HEK293 (cell line): ENCODE data around the gene PCBP3.

Experiments
- CTCF ChIA-PET: fragments of 350-600 bp; formaldehyde crosslinking; extraction: SDS; loops from one replicate; lab custom pipeline; 2021; ENCODE audit warnings: antibody characterized with exemption; lab: Yijun Ruan, JAX
- POLR2A ChIA-PET: fragments of 300-600 bp; formaldehyde crosslinking; extraction: SDS; loops from one replicate; lab custom pipeline; 2020; ENCODE audit warnings: antibody characterized with exemption, inconsistent platforms; lab: Yijun Ruan, JAX
- H3K27ac ChIP-seq: fragments of 200-500 bp; sonication (Bioruptor generic); 2 replicates; pipeline ENCODE4 v1.5.1; 2014; ENCODE audit warnings: low read depth, low read length, control low read depth, inconsistent platforms; ENCODE audit errors: extremely low read depth
- H3K36me3 ChIP-seq, 2 experiments: fragments of 200-500 bp in 1 of 2; sonication (Bioruptor generic) in 1 of 2; 1 replicate in 1 of 2; 2 replicates in 1 of 2; pipeline ENCODE4 v1.5.1; 2014 to 2017; ENCODE audit warnings: inconsistent platforms in 2 of 2, low read length in 2 of 2; ENCODE audit not compliant: control insufficient read depth in 2 of 2, insufficient read depth in 1 of 2
- H3K4me1 ChIP-seq: fragments of 200-500 bp; sonication (Bioruptor generic); 2 replicates; pipeline ENCODE4 v1.5.1; 2014; ENCODE audit warnings: mild to moderate bottlenecking, low read length, inconsistent platforms; ENCODE audit not compliant: control insufficient read depth, insufficient read depth
- H3K4me3 ChIP-seq: 2 replicates; pipeline ENCODE4 v1.5.1; 2011; ENCODE audit warnings: low read depth, mild to moderate bottlenecking, control low read depth, low read length, moderate library complexity
- H3K9me3 ChIP-seq: fragments of 200-500 bp; sonication (Bioruptor generic); 2 replicates; pipeline ENCODE4 v1.5.1; 2014; ENCODE audit warnings: low read depth, low read length, inconsistent platforms; ENCODE audit not compliant: control insufficient read depth, insufficient read depth
- CTCF ChIP-seq: fragments of 450-650 bp; formaldehyde crosslinking; IDR thresholded peaks from 2 replicates; pipeline ENCODE4 v1.5.1; 2016; ENCODE audit warnings: missing biosample characterization, missing genetic modification characterization
- GLI2 ChIP-seq: fragments of 450-650 bp; formaldehyde crosslinking; IDR thresholded peaks from 2 replicates; pipeline ENCODE4; 2017; ENCODE audit warnings: missing biosample characterization, missing genetic modification characterization, low read depth, borderline replicate concordance
- GLI4 ChIP-seq: fragments of 450-650 bp; formaldehyde crosslinking; IDR thresholded peaks from 2 replicates; pipeline ENCODE4 v1.5.1; 2016; ENCODE audit warnings: missing biosample characterization, missing genetic modification characterization
- PRDM1 ChIP-seq: fragments of 450-650 bp; formaldehyde crosslinking; IDR thresholded peaks from 2 replicates; pipeline ENCODE4; 2016; ENCODE audit warnings: missing biosample characterization, missing genetic modification characterization
- PRDM4 ChIP-seq: fragments of 450-650 bp; formaldehyde crosslinking; IDR thresholded peaks from 2 replicates; pipeline ENCODE4 v1.5.1; 2017; ENCODE audit warnings: missing biosample characterization, missing genetic modification characterization
- SETDB1 ChIP-seq: IDR thresholded peaks from one replicate; pipeline ENCODE4 v1.6.1; 2017; ENCODE audit warnings: mild to moderate bottlenecking, low read length, moderate library complexity, mixed read lengths; ENCODE audit not compliant: insufficient read length
- SP2 ChIP-seq: fragments of 450-650 bp; formaldehyde crosslinking; IDR thresholded peaks from 2 replicates; pipeline ENCODE4 v1.5.1; 2016; ENCODE audit warnings: missing biosample characterization, missing genetic modification characterization
- TCF7L2 ChIP-seq: IDR thresholded peaks from 2 replicates; pipeline ENCODE4 v1.6.1; 2011; ENCODE audit warnings: low read depth, mild to moderate bottlenecking, inconsistent platforms, low read length, moderate library complexity, borderline replicate concordance
- WT1 ChIP-seq: fragments of 450-650 bp; formaldehyde crosslinking; IDR thresholded peaks from 2 replicates; pipeline ENCODE4 v1.5.1; 2016; ENCODE audit warnings: missing biosample characterization, missing genetic modification characterization
- ZNF146 ChIP-seq: fragments of 450-650 bp; formaldehyde crosslinking; IDR thresholded peaks from 2 replicates; pipeline ENCODE4 v1.5.1; 2016; ENCODE audit warnings: missing biosample characterization, missing genetic modification characterization
- ZNF48 ChIP-seq: fragments of 450-650 bp; formaldehyde crosslinking; IDR thresholded peaks from 2 replicates; pipeline ENCODE4 v1.5.1; 2016; ENCODE audit warnings: missing biosample characterization, missing genetic modification characterization
- ZNF488 ChIP-seq: fragments of 450-650 bp; formaldehyde crosslinking; IDR thresholded peaks from 2 replicates; pipeline ENCODE4 v1.5.1; 2016; ENCODE audit warnings: missing biosample characterization, missing genetic modification characterization
- ZNF510 ChIP-seq: fragments of 450-650 bp; formaldehyde crosslinking; IDR thresholded peaks from 2 replicates; pipeline ENCODE4 v1.5.1; 2018; ENCODE audit warnings: mild to moderate bottlenecking, missing genetic modification characterization, missing biosample characterization; ENCODE audit not compliant: insufficient replicate concordance
- ZNF521 ChIP-seq: fragments of 450-650 bp; formaldehyde crosslinking; IDR thresholded peaks from 2 replicates; pipeline ENCODE4 v1.5.1; 2017; ENCODE audit warnings: missing biosample characterization, mild to moderate bottlenecking, missing genetic modification characterization
- ZNF623 ChIP-seq: fragments of 450-650 bp; formaldehyde crosslinking; IDR thresholded peaks from 2 replicates; pipeline ENCODE4 v1.5.1; 2016; ENCODE audit warnings: missing biosample characterization, missing genetic modification characterization
- ZNF654 ChIP-seq: fragments of 450-650 bp; formaldehyde crosslinking; IDR thresholded peaks from 2 replicates; pipeline ENCODE4 v1.5.1; 2016; ENCODE audit warnings: low read depth, missing biosample characterization, missing genetic modification characterization
- ZNF76 ChIP-seq: fragments of 450-650 bp; formaldehyde crosslinking; IDR thresholded peaks from 2 replicates; pipeline ENCODE4; 2016; ENCODE audit warnings: low read depth, missing biosample characterization, missing genetic modification characterization, borderline replicate concordance
- TF ChIP-seq, protein P1 (sequence below): fragments of 450-650 bp; formaldehyde crosslinking; IDR thresholded peaks from 2 replicates; pipeline ENCODE4 v1.5.1; 2016; ENCODE audit warnings: missing biosample characterization, missing genetic modification characterization, borderline replicate concordance

PCBP3 gene

DNA sequence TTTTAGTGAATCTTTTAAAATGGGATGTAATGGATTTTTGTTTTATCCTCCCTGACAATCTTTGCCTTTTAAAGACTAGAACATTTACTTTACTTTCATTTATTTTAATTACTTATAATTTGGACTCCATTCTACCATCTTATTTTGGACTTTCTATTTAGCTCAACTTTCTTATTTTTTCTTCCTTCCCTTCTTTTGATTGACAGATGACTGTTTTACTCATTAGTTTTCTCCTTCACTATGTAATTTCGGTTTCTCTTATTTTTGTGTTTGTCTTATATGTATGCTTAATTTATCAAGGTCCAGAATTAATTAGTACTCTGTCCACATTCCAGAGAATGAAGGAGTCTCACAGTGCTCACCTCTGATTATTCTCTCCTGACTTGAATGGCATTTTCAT lies 109.9 kb downstream of the PCBP3 start:
- POLR2A ChIA-PET, result no interaction called here

DNA sequence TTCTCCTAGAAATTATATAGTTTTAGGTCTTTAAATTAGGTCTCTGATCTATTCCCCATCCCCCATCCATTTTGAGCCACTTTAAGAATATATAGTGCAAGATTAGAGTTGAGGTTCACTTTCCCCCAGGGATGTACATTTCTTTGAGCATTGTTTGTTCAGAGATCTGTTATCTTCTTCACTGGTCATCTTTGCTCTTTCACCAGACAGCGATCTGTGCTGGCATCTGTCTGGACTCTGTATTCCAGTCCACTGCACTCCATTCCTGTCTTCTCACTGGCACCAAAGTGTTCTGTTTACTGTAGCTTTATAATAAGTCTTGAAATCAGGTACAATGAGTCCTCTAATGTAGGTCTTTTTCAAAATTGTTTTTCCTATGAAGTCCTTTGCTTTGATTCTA lies 112.5 kb downstream of the PCBP3 start:
- no peak for TF ChIP-seq SETDB1
- TF ChIP-seq WT1 (tag by site-specific recombination), result no peak
- no peak for TF ChIP-seq CTCF (tag by site-specific recombination)
- no peak for TF ChIP-seq ZNF510 (tag by site-specific recombination)
- TF ChIP-seq ZNF76 (tag by site-specific recombination), result no peak
- no peak for TF ChIP-seq SP2
- no peak for TF ChIP-seq GLI4 (tag by site-specific recombination)
- TF ChIP-seq ZNF654 (tag by site-specific recombination), result no peak
- TF ChIP-seq, protein P1, sequence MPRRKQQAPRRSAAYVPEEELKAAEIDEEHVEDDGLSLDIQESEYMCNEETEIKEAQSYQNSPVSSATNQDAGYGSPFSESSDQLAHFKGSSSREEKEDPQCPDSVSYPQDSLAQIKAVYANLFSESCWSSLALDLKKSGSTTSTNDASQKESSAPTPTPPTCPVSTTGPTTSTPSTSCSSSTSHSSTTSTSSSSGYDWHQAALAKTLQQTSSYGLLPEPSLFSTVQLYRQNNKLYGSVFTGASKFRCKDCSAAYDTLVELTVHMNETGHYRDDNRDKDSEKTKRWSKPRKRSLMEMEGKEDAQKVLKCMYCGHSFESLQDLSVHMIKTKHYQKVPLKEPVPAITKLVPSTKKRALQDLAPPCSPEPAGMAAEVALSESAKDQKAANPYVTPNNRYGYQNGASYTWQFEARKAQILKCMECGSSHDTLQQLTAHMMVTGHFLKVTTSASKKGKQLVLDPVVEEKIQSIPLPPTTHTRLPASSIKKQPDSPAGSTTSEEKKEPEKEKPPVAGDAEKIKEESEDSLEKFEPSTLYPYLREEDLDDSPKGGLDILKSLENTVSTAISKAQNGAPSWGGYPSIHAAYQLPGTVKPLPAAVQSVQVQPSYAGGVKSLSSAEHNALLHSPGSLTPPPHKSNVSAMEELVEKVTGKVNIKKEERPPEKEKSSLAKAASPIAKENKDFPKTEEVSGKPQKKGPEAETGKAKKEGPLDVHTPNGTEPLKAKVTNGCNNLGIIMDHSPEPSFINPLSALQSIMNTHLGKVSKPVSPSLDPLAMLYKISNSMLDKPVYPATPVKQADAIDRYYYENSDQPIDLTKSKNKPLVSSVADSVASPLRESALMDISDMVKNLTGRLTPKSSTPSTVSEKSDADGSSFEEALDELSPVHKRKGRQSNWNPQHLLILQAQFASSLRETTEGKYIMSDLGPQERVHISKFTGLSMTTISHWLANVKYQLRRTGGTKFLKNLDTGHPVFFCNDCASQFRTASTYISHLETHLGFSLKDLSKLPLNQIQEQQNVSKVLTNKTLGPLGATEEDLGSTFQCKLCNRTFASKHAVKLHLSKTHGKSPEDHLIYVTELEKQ (tag by site-specific recombination), result no peak
- TF ChIP-seq ZNF488 (tag by site-specific recombination), result no peak
- TF ChIP-seq GLI2 (tag by site-specific recombination), result no peak
- no peak for TF ChIP-seq ZNF623 (tag by site-specific recombination)
- TF ChIP-seq, all 188 proteins: peak for 0
- Histone ChIP-seq H3K27ac (no peak overlapping the region), H3K9me3 (no peaks in the 10 kb centered on the region; the same call in 1 of the 2 replicates), H3K36me3 (no peaks in the 10 kb centered on the region), H3K4me3 (no peak overlapping the region), H3K4me1 (no peaks in the 10 kb centered on the region)
- POLR2A ChIA-PET, result no interaction called here
- CTCF ChIA-PET, result no interaction called here

More for the DNA sequence above, 109.9 kb downstream of the PCBP3 start:
- no peaks in the 10 kb centered on the region; the same call in 1 of the 2 replicates for H3K9me3 ChIP-seq
- no peaks in the 10 kb centered on the region for H3K4me1 ChIP-seq
- no peak overlapping the region for H3K4me3 ChIP-seq
- no peak overlapping the region for H3K27ac ChIP-seq
- no peaks in the 10 kb centered on the region for H3K36me3 ChIP-seq
- CTCF ChIA-PET, result no interaction called here
- no peak for TF ChIP-seq ZNF521 (tag by site-specific recombination)
- TF ChIP-seq PRDM1, result peak; percentile 74
- no peak for TF ChIP-seq TCF7L2
- no peak for TF ChIP-seq ZNF48 (tag by site-specific recombination)
- TF ChIP-seq, all 188 proteins: peak for 1

- ChIA-PET POLR2A (no interaction called here), CTCF (interaction anchor here (0.8 to 1.3 kb wide), 2 partner anchors 201 to 594 kb away, joined by 3 to 4 read pairs; no protein-coding TSS in a partner anchor)
- no peak overlapping the region for H3K27ac ChIP-seq
- TF ChIP-seq ZNF146 (tag by site-specific recombination), result peak; percentile 72
- TF ChIP-seq PRDM4 (tag by site-specific recombination), result no peak
- H3K36me3 ChIP-seq, result no peaks in the 10 kb centered on the region
- no peak overlapping the region for H3K4me3 ChIP-seq
- no peaks in the 10 kb centered on the region; the same call in 1 of the 2 replicates for H3K9me3 ChIP-seq
- no peaks in the 10 kb centered on the region for H3K4me1 ChIP-seq
Measured at GRCh38 chr21:45756669-45757068, 113.1 kb downstream of the PCBP3 start.
